HG03159 (cell line): Measurements from ENCODE around the gene SNRNP200.

ENCODE experiments used
- ATAC-seq: cut with Tn5 transposase; IDR thresholded peaks from one replicate; pipeline ENCODE4 v1.9.1; 2021; ENCODE audit warnings: mild to moderate bottlenecking, moderate library complexity; ENCODE audit not compliant: unreplicated experiment

SNRNP200 gene

DNA sequence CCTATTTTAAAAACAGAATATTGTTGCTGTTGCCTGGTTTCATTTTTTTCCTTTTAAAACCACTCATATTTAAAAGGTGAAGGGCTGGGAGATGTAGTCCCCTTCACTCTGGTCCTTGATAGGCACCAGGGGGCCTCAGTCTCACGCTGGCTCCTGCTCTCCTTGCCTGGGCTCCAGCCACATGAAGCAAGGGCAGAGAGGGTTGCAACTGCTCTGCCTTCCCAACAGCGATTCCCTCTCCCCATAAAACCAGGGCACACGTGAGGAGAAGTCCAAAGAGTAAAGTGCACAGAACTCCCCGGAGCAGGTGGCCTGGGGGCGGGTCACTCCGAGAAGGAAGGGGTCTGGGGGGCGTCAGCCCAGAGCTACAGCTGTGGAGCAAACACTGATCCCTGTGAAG, 52.3 kb downstream of the SNRNP200 start:
- no peak for ATAC-seq

DNA sequence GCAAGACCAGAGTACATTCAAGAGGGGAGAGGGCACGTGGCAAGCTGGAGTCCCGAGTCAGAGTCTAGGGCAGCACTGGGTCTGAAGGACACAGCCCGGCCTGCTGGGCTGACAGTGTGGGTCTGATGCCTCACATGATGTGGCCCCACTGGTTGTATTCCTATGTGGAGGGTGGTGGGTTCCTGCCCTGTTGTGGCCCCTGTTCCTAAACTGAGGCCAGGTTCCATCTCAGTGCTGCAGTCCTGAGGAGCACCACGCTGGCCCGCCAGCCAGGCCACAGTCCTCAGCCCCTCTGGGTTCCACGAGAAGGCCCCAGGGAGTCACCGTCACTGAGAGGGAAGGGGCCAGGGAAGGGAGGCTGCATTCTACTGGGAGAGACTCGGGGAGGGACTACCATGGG, 52.8 kb downstream of the SNRNP200 start:
- ATAC-seq: no peak

DNA sequence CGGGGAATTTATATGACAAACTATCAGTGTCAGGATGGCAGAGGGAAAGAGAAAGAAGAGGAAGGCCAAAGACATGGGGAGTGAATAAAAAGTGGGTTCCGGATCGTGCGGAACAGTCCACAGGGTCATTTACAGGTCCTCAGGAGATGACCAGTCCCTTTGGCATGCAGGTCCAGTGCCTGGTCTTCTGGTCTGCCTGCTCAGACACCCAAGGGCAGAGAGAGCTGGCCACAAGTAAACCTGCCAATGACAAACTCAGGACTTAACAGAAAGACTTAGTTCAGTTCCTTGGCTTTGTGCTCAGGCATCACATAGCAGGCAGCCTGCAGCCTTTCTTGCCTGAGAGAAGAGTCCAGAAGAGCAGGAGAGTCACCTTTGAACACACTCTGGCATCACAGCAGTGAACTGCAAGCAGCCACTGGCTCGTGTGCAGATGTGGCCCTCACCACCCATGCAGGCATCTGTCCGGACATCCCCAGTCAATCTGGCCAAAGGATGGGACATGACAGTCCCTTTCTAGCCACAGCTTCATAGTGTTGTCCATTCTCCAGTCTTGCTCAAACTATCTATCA, 53.5 kb downstream of the SNRNP200 start:
- no peak for ATAC-seq

DNA sequence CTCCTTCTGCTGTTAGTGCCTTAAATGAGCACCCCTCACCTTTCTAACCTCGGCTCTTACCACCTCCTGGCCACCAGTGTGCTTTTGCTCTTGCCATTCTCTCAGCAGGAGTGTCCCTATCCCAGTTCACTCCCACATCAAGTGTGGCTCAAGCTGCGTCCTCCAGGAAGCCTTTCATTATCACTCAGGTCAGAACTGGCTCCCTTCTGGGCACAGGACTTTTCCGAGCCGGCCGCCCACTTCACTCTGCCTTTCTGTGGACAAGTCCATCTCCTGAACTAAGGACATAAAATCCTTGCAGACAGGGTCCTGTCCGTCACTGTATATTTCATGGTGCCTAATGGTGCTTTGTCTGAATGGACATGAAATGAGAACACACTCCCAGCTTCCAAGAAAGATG, 55.2 kb downstream of the SNRNP200 start:
- ATAC-seq: no peak

DNA sequence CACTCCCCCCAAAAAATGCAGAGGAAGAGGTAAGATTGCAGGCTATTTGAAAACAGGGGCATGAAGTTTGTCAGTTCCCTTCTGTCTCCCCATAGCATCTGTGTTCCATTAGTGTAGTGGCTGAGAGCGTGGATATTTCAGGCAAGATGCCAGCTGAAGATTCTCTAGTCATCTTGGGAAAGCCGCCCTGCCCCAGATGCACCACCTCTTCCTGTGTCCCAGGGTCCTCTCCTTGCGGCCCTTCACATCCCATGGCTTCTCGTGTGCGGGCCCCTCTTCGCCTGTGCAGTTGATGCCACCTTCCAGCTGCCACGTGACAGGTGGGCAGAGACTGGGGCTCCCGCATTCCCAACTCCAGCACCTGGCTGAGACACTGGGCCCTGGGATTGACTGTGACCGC, 55.7 kb downstream of the SNRNP200 start:
- no peak for ATAC-seq

DNA sequence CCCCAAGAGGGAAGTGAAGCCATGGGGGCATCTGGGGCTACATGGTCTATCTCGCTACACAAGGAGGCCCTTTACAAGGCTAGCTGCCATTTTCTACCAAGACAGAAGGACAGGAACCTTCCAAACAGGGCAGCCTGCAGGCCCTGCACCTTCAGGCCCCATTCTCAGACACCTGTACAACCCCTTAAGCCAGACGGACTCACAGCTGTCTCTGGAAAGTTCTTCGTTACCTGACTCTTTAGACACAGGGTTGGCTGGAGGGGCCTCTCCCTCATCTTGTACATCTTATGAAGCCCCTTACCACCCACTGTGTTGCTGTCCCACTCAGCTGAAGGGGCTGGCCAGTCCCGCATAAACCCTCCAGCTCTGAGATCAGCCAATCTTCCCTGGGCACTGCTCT, 56.7 kb downstream of the SNRNP200 start:
- no peak for ATAC-seq

DNA sequence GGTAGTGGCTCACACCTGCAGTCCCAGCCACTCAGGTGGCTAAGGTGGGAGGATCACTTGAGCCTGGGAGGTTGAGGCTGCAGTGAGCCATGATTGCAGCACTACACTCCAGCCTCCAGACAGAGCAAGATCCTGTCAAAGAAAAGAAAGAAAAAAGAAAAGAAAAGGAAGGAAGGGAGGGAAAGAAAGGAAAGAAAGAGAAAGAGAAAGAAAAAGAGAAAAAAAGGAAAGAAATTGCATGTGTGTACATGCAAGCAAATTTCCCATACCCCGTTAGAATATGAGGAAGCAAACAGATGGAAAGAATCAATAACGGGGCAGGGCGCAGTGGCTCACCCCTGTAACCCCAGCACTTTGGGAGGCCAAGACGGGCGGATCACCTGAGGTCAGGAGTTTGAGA, 57.5 kb downstream of the SNRNP200 start:
- no peak for ATAC-seq

DNA sequence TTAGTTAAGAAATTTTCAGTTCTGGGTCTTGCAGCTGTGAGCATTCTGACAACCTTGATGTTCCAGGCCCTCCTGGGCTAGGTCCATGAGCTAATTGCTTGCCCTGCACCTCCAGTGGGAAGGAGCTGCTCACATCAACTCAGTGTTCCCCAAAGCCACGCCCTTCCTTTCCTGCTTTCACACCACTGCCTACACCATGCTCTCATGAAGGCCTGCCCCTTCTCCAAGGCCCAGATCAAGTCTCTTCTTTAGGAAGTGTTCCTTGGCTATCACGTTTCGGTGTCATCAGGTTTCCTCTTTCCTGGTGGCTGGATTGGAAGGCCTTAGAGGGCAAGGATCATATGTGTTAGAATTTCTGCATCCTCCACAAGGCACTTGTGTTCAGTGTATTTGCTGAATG, 58.3 kb downstream of the SNRNP200 start:
- no peak for ATAC-seq

DNA sequence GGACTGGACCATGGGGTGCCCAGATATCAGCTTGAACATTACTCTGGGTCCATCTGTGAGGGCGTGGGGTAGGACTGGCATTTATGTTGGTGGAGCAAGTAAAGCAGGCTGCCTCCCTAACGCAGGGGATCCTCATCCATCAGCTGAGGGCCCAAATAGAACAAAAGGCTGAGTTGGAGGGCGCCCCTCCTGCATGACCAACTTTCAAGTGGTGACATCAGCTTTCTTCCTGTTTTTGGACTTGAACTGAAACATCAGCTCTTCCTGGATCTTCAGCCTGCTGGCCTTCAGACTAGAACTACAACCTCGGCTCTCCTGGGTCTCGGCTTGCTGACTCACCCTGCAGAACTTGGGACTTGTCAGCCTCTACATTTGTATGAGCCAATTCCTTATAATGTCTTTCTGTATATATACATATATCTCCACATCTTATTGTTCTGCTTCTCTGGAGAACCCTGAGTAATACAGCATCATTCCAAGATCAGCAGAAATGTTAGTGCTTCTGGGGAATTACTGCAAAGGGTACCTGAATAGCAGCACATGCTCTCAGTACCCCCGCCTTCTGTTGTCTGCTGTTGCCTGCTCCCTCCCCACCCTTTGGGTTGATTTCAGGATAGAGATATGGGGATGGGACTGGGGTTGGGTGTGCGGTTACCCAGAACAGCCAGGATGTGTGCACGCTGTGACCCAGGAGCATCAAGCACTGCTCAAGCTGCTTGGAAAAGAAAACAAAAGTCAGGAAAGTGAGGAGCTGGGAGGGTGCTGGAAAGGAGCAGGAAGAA, 59.5 kb downstream of the SNRNP200 start:
- no peak for ATAC-seq

DNA sequence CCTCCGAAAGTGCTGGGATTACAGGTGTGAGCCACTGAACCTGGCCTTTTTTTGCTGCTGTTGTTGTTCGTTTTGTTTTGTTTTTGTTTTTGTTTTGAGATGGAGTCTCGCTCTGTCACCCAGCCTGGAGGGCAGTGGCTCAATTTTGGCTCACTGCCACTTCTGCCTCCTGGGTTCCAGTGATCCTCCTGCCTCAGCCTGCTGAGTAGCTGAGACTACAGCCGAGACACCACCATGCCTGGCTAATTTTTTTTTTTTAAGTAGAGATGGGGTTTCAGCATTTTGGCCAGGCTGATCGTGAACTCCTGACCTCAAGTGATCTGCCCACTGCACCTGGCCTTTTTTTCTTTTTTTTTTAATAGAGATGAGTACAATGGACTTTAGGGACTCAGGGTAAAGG, 61.5 kb downstream of the SNRNP200 start:
- no peak for ATAC-seq

DNA sequence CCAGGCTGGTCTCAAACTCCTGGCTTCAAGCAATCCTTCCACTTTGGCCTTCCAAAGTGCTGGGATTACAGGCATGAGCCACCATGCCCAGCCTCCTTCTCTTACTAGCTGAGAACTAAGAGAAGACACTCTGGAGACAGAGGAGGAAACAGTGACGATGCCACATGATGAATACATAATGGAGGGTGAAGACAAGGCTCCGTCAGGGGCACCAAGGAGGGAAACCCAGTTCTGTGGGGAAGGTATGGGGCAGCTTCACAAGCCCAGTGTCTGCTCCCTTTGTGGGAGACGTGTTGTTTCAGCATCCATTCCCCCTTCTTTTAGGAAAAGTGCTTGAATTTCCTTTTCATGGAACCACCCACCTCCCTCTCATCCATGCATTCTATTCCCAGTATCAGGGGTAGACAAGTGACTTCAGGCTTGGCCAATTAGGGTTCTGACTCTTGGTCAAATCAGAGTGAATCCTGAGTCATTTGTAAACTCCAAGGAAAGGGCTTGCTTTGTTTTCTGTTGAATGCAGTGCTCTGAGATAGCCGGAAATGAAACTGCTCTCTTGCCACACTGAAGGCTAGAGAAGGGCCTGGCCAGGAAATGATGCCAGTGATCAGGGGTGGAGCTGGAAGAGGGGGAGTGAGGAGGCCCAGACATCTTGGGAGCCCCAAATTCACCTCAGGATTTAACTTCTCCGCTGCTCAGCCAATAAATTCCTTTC, 63.3 kb downstream of the SNRNP200 start:
- ATAC-seq: peak; percentile 81

DNA sequence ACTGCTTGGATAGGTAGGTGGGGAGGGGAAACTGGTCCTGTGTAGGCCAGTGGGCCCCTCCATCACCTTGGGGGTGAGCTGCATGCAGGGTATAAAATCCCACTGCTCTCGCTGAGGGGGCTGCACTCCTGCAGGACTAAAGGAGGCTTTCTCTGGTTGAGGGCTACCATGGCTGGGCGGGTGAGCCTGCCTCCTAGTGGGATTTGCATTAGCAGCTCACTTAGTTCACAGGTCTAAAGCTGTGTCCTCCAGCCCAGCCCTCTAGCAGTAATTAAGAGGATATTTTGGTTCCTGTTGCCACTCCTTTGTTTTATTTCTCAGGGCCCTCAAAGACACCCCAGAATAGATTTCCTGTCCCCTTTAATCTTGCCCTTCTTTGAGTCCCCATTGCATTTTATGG, 64.1 kb downstream of the SNRNP200 start:
- ATAC-seq: no peak

DNA sequence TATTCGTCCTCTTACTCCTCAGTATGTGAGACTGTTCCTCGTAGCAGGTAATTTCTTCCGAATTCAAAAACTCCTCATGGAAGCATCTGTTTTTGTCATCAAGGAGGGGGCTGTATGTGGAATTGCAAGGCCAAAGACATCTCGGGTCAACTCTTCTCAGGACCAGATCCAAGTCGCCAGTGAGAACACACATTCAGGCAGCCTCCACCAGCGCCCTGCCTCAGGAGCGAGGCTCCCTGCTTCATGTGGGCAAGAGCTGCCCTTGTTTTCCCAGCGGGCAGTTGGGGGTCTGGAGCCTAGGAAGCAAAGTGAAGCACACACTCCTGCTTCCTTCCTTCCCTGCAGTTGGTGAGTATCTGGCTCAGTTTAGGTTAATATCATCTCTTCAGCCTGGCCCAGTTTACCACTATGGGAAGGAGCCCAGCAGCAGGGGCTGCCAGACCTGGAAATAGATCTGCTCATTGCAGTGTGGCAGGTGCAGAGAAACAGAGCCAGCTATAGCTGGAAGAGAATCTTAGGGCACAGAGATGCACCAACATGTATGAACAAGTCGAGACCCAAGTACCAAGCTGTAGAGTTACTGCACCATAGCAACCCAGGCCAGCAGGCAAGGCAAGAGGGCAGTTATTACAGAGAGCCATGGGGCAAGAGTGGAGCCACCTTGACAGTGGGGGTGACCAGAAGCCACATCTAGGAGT, 64.9 kb downstream of the SNRNP200 start:
- ATAC-seq: no peak

DNA sequence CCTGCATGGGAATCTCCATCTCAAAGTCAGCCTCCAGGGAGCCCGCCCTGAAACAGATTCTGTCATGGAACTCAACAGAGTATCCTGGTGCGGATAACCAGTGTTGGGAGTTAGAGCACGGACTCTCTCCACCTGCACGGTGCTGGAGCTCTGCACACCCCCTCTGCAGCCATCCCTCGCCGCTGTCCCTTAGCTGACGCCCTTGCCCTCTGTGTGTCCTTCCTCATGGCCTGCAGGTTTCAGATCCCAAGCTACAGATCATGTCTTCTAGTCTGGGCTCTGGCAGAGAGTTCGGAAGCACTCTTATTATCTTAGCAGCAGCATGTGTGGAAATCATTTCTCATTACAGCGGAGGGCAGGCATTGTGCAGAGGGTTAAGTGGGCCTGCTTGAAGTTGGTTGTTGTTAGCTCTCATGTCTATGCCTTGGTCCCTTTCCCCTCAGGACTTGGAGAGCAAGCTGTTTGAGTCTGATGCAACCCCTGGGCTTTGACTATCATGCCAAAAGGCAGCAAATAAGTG, 65.5 kb downstream of the SNRNP200 start:
- ATAC-seq: no peak

DNA sequence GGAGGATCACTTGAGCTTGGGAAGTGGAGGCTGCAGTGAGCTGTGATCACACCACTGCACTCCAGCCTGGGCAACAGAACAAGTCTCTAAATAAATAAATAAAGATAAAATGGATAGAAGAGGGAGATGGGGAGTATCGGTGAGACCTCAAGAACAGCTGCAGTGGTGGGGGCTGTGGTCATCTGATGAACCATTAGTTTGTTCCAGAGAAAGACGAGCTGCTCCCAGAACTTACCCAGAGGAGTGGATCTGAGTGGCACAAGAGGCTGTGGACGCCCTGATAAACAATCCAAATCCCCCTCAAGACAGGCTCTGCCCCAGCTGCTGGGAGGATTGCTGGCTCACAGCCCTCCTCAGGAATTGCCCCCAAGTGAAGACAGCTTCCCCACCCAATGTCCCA, 66.3 kb downstream of the SNRNP200 start:
- no peak for ATAC-seq

DNA sequence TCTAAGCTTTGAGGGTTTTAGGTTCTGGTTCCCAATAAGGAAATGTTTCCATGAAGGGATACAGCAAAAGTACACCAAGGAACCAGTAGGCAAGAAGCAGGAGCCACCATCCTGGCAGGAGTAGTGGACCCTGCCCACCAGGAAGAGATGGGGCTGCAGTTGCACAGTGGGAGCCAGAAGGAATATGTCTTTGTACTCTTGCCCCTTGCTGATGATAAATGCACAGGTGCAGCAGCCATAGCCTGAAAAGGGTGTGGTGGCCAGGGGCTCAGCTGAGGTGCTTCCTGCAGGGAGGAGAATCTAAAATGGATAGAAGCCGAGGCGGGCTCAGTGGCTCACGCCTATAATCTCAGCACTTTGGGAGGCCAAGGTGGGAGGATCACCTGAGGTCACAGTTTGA, 67.1 kb downstream of the SNRNP200 start:
- no peak for ATAC-seq

DNA sequence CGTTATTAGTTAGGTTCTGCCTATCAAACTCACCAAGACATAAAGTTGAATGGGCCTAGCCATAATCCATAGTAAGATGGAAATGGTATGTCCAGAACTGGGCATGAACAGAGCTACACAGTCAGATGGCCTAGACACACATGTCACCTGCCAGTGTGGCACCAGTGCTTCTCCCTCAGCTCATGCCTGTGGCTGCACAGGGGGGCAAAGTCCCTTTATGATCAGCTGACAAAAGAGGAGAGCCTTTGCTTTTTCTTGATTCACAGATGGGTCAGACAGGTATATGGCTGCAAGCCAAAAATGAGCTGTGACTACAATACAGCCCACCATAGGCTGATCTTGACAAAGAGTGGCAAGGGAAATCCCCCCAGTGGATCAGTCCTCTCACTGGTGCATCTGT, 68.5 kb downstream of the SNRNP200 start:
- no peak for ATAC-seq

DNA sequence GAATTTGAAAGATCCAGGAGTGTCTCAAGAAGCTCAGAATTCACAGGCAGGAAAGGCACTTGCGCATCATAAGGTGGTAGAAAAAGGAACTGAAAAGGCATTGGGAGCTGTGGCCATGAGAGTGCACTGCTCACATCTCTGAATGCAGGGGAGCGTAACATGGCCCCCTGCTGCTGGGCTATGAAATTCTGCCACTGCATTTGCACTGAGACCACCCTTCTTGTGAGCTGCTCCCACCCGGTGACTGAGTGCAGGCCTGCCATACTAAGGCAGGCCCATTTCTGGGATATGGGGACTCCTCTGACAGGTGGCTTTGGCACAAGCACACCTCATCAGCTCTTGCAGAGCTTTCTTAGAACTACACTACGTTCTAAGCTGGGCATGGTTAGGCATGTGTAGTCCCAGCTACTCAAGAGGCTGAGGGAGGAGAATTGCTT, 71.4 kb downstream of the SNRNP200 start:
- peak; percentile 89 for ATAC-seq

DNA sequence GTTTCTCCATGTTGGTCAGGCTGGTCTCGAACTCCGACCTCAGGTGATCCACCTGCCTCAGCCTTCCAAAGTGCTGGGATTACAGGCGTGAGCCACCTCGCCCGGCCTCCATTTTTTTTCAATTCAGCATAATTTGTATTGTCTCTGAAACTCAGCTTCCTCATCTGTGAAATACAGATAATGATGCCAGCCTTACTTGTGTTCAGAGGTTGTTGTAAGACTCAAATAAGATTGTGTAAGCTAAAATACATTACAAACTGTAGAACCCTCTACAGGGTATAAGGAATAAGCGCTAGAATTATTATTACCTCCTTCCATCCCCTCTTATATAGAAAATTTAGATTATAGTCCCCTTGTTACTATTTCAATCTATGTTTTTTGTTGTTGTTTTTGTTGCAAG, 71.9 kb downstream of the SNRNP200 start:
- no peak for ATAC-seq

DNA sequence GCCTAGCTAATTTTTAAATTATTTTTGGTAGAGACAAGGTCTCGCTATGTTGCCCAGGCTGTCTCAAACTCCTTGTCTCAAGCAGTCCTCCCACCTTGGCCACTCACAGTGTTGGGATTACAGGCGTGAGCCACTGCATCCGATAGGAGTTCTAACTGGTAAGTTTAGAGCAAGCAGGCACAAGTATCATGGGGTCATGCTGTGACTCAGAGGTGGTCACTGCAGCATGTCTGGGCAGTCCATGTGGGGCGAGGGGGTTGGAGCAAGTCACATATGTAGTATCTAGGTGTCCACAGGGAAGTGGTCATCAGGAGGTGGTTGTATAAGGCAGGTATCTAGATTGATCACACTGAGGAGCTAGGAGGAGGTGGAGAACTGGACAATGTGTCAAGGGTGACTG, 74.0 kb downstream of the SNRNP200 start:
- no peak for ATAC-seq

DNA sequence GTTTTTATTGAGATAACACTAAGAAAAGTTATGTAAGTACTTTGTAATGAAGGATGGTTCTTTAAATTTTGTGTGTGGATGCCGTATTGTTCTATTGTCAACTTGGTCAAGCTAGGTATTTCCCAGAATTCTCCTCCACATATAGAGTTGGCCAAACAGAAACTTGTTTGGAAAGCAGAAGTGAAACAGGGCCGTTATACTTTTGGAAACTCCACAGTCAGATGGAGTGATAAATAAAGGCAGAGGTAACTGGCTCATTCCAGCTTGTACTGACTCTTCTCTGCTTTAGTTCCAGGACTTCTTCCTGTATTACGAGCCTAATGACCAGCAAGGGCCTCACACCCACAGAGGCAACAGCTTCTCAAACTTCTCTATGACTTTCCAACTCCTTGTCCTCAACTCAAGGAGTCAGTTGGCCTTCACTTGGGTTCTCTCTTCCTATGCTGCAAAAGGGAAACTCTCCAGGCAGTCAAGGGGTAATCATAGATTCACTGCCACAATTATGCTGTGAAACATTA, 80.3 kb downstream of the SNRNP200 start:
- ATAC-seq: peak; percentile 79
